ENCODE measurements around the gene HPS1. TPM values are rescaled to one million over a fixed set of nuclear protein-coding genes. Genes with fewer than 3 reads are reported as not detected.

The HPS1 gene
- total RNA-seq, 1 donor from 2014 or later, result 16.0 TPM

- H3K27ac ChIP-seq, result no peak overlapping the region
- TF ChIP-seq EZH2phosphoT487 (IDR thresholded peaks at IDR 0.05) (no peak), CTCF (IDR thresholded peaks at IDR 0.05) (no peak), EZH2 (IDR thresholded peaks at IDR 0.05) (no peak)
- Mint-ChIP-seq H3K4me1 (peaks cover 5% of the 10 kb centered on the region), H3K36me3 (peaks cover 2% of the 10 kb centered on the region), H3K27me3 (ENCODE audit: insufficient read depth, low read depth) (peaks cover 6% of the 10 kb centered on the region), H3K9me3 (no peaks in the 10 kb centered on the region), H3K27ac (no peak overlapping the region), H3K4me3 (no peak overlapping the region)
- H3F3A ChIP-seq (ENCODE audit: low read depth), result no peaks in the 10 kb centered on the region
- no peak overlapping the region for H3K4me2 ChIP-seq
- H3K4me3 ChIP-seq, result no peak overlapping the region
- H3K79me2 ChIP-seq (ENCODE audit: low read depth), result no peaks in the 10 kb centered on the region
- H2AFZ ChIP-seq (replicated peaks), result no peak overlapping the region
- no peaks in the 10 kb centered on the region for H3K36me3 ChIP-seq
- no peaks in the 10 kb centered on the region for H3K27me3 ChIP-seq
- DNase-seq (ENCODE audit: low spot score), result no peak
- H3K9ac ChIP-seq, result no peak overlapping the region
- H3K4me1 ChIP-seq, result no peaks in the 10 kb centered on the region
- H3K9me3 ChIP-seq (ENCODE audit: low read depth), result no peaks in the 10 kb centered on the region
- H4K20me1 ChIP-seq (ENCODE audit: low read depth), result no peaks in the 10 kb centered on the region
Measured at GRCh38 chr10:98397089-98397600, 49.6 kb downstream of the HPS1 start.

- Mint-ChIP-seq H3K9me3 (no peaks in the 10 kb centered on the region), H3K36me3 (peaks cover 2% of the 10 kb centered on the region), H3K4me3 (no peak overlapping the region), H3K4me1 (peaks cover 5% of the 10 kb centered on the region), H3K27ac (no peak overlapping the region), H3K27me3 (ENCODE audit: insufficient read depth, low read depth) (peaks cover 6% of the 10 kb centered on the region)
- no peak for DNase-seq (ENCODE audit: low spot score)
- H4K20me1 ChIP-seq (ENCODE audit: low read depth), result no peaks in the 10 kb centered on the region
- H3K27ac ChIP-seq, result no peak overlapping the region
- no peaks in the 10 kb centered on the region for H3K9me3 ChIP-seq (ENCODE audit: low read depth)
- no peaks in the 10 kb centered on the region for H3K79me2 ChIP-seq (ENCODE audit: low read depth)
- H3K4me2 ChIP-seq, result no peak overlapping the region
- H2AFZ ChIP-seq (replicated peaks), result no peak overlapping the region
- H3K9ac ChIP-seq, result no peak overlapping the region
- no peaks in the 10 kb centered on the region for H3F3A ChIP-seq (ENCODE audit: low read depth)
- no peak for TF ChIP-seq EZH2phosphoT487 (IDR thresholded peaks at IDR 0.05)
- TF ChIP-seq EZH2 (IDR thresholded peaks at IDR 0.05), result no peak
- TF ChIP-seq CTCF (IDR thresholded peaks at IDR 0.05), result no peak
- no peaks in the 10 kb centered on the region for H3K27me3 ChIP-seq
- H3K36me3 ChIP-seq, result no peaks in the 10 kb centered on the region
- no peak overlapping the region for H3K4me3 ChIP-seq
- no peaks in the 10 kb centered on the region for H3K4me1 ChIP-seq
Measured at GRCh38 chr10:98396096-98397063, 50.4 kb downstream of the HPS1 start.

- H3K4me3 ChIP-seq, result no peak overlapping the region
- H3K27ac Mint-ChIP-seq, result no peak overlapping the region
- H3K79me2 ChIP-seq (ENCODE audit: low read depth), result no peaks in the 10 kb centered on the region
Measured at GRCh38 chr10:98394851-98395440, 51.8 kb downstream of the HPS1 start.

More at GRCh38 chr10:98394851-98395440, 51.8 kb downstream of the HPS1 start:
- H2AFZ ChIP-seq (replicated peaks), result no peak overlapping the region
- Mint-ChIP-seq H3K4me3 (no peak overlapping the region), H3K9me3 (no peaks in the 10 kb centered on the region), H3K4me1 (peaks cover 5% of the 10 kb centered on the region), H3K27me3 (ENCODE audit: insufficient read depth, low read depth) (peaks cover 6% of the 10 kb centered on the region), H3K36me3 (peaks cover 2% of the 10 kb centered on the region)
- H3K9ac ChIP-seq, result no peak overlapping the region
- H4K20me1 ChIP-seq (ENCODE audit: low read depth), result no peaks in the 10 kb centered on the region
- TF ChIP-seq EZH2phosphoT487 (IDR thresholded peaks at IDR 0.05) (no peak), CTCF (IDR thresholded peaks at IDR 0.05) (no peak), EZH2 (IDR thresholded peaks at IDR 0.05) (no peak)
- no peaks in the 10 kb centered on the region for H3K4me1 ChIP-seq
- H3K4me2 ChIP-seq, result no peak overlapping the region
- no peak overlapping the region for H3K27ac ChIP-seq
- no peaks in the 10 kb centered on the region for H3K9me3 ChIP-seq (ENCODE audit: low read depth)
- DNase-seq (ENCODE audit: low spot score), result no peak
- no peaks in the 10 kb centered on the region for H3K27me3 ChIP-seq
- no peaks in the 10 kb centered on the region for H3K36me3 ChIP-seq
- H3F3A ChIP-seq (ENCODE audit: low read depth), result no peaks in the 10 kb centered on the region

All from neural progenitor cell (in vitro differentiated cells).